Tibial nerve (tissue), 4 donors: Measurements from ENCODE around the gene IER3. TPM values are rescaled to one million over a fixed set of nuclear protein-coding genes. Genes with fewer than 3 reads are reported as not detected.
"Not testable (repeated sequence)": the region's sequence is repeated elsewhere in the genome, so short reads cannot be mapped to it uniquely, and the experiment has no call there.

Experiments
- DNase-seq, 2 donors: peaks; one replicate each; pipeline ENCODE4 v3.0.0-alpha.2; 2019; ENCODE audit warnings: low spot score in 2 of 2
- H3K27ac ChIP-seq, 4 donors: fragments of 200-600 bp; sonication (generic) in 3 of 4; one replicate each; pipeline ENCODE4 v1.5.1; 2017 to 2019; ENCODE audit warnings: mild to moderate bottlenecking in 1 of 4
- H3K27me3 ChIP-seq, 2 donors: fragments of 200-600 bp; sonication (generic) in 1 of 2; one replicate each; pipeline versions ENCODE4 v1.5.1 to v1.6.0; 2017 to 2019
- H3K36me3 ChIP-seq, 3 donors: fragments of 200-600 bp; sonication (generic); one replicate each; pipeline ENCODE4 v1.5.1; 2018 to 2019
- H3K4me1 ChIP-seq, 4 donors: fragments of 200-600 bp; sonication (generic) in 3 of 4; one replicate each; pipeline ENCODE4 v1.5.1; 2017 to 2019
- H3K4me3 ChIP-seq, 4 donors: fragments of 200-600 bp; sonication (generic) in 3 of 4; one replicate each; pipeline ENCODE4 v1.5.1; 2017 to 2019; ENCODE audit warnings: mild to moderate bottlenecking in 1 of 4, moderate library complexity in 1 of 4
- H3K9me3 ChIP-seq, 4 donors: fragments of 200-600 bp; sonication (generic) in 3 of 4; one replicate each; pipeline ENCODE4 v1.5.1; 2017 to 2019
- EP300 ChIP-seq, 2 donors: sonication (generic); formaldehyde crosslinking; IDR thresholded peaks; one replicate each; pipeline ENCODE4 v1.6.1; 2017; ENCODE audit warnings: antibody characterized with exemption in 2 of 2, mild to moderate bottlenecking in 1 of 2
- POLR2A ChIP-seq, 2 donors: fragments of 450-650 bp; IDR thresholded peaks; one replicate each; pipeline ENCODE4 v1.6.1; 2017; ENCODE audit warnings: antibody characterized with exemption in 2 of 2, mild to moderate bottlenecking in 2 of 2, moderate library complexity in 2 of 2
- WGBS, 2 donors: methylation state at CpG; one replicate each; pipeline ENCODE4 v1.1.5; 2018; 5-methylcytosine and 5-hydroxymethylcytosine counted together
- total RNA-seq, 4 donors: library from RNA; depleted of rRNA; stranded (reverse); fragments of >200 nt; gene quantifications; one replicate each; pipeline ENCODE4 v1.1.0, GENCODE V29; 2016
- TF ChIP-seq, protein P1 (sequence below), 5 experiments: fragments of 200-600 bp in 3 of 5; fragments of 450-650 bp in 2 of 5; sonication (generic) in 3 of 5; IDR thresholded peaks; one replicate each; pipeline ENCODE4 v1.5.1; 2016 to 2019; ENCODE audit warnings: antibody characterized with exemption in 5 of 5, mild to moderate bottlenecking in 3 of 5, moderate library complexity in 2 of 5

Gene IER3
- total RNA-seq, 4 donors from 2014 or later = 4.5 to 15.3 (median 8.0) TPM

DNA sequence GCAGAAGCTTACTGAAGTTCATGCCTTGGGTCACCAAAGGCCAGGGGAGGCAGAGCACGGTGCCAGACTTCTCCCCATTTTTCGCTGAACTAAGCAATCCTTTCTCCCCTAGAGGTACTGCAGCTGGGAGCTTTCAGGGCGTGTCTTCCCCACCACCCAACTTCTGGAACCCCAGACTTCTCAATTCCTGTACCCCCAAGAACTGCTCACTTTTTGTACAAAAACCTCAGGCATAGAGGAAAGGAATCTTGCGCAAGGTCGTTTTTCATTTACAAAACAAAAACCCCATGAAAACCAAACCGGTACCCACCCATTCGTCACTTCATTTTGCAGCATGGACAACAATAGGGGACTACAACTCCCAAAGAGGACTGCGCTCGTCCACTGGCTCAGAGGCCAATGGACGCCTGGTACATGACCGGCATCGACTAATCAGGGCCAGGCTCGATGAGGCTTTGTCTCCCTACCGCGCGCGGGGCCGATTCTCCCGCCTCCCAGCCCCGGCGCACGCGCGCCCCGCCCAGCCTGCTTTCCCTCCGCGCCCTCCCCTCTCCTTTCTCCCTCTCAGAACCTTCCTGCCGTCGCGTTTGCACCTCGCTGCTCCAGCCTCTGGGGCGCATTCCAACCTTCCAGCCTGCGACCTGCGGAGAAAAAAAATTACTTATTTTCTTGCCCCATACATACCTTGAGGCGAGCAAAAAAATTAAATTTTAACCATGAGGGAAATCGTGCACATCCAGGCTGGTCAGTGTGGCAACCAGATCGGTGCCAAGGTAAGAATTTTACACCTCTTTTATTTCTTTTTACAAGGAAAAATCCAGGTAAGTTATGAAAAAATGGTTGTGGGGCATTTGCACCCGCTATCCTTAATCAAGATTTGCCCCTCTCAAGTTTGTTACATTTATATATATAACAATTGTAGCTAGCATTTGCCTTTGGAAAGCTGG, 24.3 kb downstream of the IER3 start, which contains the start of gene TUBB:
TUBB (plus strand) TSS at position 562 of the 947 bp plus-strand sequence; CDS start at position 717, 155 bp downstream.
- peak within 1 kb of the TSS; percentile 68 to 95 (median 82) for H3K4me3 ChIP-seq
- peak within 1 kb of the TSS; percentile 82 to 99 (median 94) for H3K27ac ChIP-seq
- DNase-seq = peak; percentile 92
- peak; percentile 67 to 95 for TF ChIP-seq EP300 (IDR thresholded peaks at IDR 0.05)
- TF ChIP-seq, protein P1, sequence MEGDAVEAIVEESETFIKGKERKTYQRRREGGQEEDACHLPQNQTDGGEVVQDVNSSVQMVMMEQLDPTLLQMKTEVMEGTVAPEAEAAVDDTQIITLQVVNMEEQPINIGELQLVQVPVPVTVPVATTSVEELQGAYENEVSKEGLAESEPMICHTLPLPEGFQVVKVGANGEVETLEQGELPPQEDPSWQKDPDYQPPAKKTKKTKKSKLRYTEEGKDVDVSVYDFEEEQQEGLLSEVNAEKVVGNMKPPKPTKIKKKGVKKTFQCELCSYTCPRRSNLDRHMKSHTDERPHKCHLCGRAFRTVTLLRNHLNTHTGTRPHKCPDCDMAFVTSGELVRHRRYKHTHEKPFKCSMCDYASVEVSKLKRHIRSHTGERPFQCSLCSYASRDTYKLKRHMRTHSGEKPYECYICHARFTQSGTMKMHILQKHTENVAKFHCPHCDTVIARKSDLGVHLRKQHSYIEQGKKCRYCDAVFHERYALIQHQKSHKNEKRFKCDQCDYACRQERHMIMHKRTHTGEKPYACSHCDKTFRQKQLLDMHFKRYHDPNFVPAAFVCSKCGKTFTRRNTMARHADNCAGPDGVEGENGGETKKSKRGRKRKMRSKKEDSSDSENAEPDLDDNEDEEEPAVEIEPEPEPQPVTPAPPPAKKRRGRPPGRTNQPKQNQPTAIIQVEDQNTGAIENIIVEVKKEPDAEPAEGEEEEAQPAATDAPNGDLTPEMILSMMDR (IDR thresholded peaks at IDR 0.05) = peak in 2 of 5 experiments; percentile 10 to 34
- TF ChIP-seq POLR2A (IDR thresholded peaks at IDR 0.05) = peak; percentile 74 to 91
- no peaks in the 10 kb centered on the region for H3K9me3 ChIP-seq
- peaks cover 0 to 64% (median 24%) of the 10 kb centered on the region in 4 donors for H3K4me1 ChIP-seq
- peaks cover 0 to 26% (median 24%) of the 10 kb centered on the region in 3 donors for H3K36me3 ChIP-seq
- no peaks in the 10 kb centered on the region for H3K27me3 ChIP-seq
- 0% methylated on average over 38 of the region's 38 CpGs for WGBS, 2 donors

DNA sequence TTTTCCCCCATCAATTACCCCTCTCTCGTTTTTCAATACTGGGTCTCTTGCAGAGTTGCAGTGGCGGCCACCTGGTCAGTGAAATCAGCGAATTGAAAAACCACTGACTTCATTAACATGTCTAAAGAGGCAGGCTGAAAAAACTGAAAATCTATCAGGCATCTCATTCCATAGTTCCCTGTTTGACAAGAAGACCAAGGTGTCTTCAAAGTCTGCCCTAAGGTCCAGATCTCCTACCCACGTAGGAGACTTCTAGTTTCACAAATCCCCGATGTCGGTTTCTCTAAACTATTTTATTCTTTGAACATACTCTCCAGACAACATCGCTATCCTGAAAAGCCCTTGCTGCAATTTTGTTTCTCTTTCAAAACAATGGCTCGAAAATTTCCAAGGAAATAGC, 25.0 kb downstream of the IER3 start:
- H3K36me3 ChIP-seq = peaks cover 0 to 26% (median 19%) of the 10 kb centered on the region in 3 donors
- no peak for DNase-seq
- peak overlapping the region; percentile 36 to 85 (median 74) for H3K4me3 ChIP-seq
- WGBS, 2 donors = 15 to 18% methylated on average over 8 of the region's 8 CpGs
- H3K9me3 ChIP-seq = no peaks in the 10 kb centered on the region
- H3K27ac ChIP-seq = peak overlapping the region; percentile 82 to 95 (median 93)
- TF ChIP-seq, protein P1 (IDR thresholded peaks at IDR 0.05) = no peak
- TF ChIP-seq EP300 (IDR thresholded peaks at IDR 0.05) (no peak), POLR2A (IDR thresholded peaks at IDR 0.05) (no peak)
- no peaks in the 10 kb centered on the region for H3K27me3 ChIP-seq
- peaks cover 0 to 59% (median 24%) of the 10 kb centered on the region in 4 donors for H3K4me1 ChIP-seq

DNA sequence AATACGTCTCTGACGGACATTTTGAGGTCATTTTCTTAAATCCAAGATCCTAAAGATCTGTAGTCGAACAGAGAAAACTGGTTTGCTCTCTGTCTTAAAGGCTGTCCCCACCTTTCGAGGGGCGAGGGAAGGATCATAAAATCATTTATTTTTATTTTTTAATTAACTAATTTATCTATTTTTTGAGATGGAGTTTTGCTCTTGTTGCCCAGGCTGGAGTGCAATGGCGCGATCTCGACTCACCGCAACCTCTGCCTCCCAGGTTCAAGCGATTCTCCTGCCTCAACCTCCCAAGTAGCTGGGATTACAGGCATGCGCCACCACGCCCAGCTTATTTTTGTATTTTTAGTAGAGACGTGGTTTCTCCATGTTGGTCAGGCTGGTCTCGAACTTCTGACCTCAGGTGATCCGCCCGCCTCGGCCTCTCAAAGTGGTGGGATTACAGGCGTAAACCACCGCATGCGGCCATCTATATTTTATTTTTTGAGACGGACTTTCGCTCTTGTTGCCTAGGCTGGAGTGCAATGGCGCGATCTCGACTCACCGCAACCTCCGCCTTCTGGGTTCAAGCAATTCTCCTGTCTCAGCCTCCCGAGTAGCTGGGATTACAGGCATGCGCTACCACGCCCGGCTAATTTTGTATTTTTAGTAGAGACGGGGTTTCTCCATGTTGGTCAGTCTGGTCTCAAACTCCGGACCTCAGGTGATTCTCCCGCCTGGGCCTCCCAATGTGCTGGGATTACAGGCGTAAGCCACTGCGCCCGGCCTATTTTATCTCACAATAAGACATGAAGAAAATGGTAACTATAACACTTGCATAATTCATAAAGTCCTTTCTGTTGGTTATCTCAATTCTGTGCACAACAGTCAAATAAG, 26.3 kb downstream of the IER3 start:
- Histone ChIP-seq H3K4me3 (peak overlapping the region; percentile 25 to 83 (median 67)), H3K27ac (peak overlapping the region; percentile 81 to 96 (median 90)), H3K36me3 (peaks cover 0 to 26% (median 6%) of the 10 kb centered on the region in 3 donors), H3K4me1 (peaks cover 0 to 47% (median 22%) of the 10 kb centered on the region in 4 donors)
- not testable (repeated sequence) for DNase-seq, H3K9me3 ChIP-seq, H3K27me3 ChIP-seq
- WGBS, 2 donors = 78 to 80% methylated on average over 37 of the region's 37 CpGs

DNA sequence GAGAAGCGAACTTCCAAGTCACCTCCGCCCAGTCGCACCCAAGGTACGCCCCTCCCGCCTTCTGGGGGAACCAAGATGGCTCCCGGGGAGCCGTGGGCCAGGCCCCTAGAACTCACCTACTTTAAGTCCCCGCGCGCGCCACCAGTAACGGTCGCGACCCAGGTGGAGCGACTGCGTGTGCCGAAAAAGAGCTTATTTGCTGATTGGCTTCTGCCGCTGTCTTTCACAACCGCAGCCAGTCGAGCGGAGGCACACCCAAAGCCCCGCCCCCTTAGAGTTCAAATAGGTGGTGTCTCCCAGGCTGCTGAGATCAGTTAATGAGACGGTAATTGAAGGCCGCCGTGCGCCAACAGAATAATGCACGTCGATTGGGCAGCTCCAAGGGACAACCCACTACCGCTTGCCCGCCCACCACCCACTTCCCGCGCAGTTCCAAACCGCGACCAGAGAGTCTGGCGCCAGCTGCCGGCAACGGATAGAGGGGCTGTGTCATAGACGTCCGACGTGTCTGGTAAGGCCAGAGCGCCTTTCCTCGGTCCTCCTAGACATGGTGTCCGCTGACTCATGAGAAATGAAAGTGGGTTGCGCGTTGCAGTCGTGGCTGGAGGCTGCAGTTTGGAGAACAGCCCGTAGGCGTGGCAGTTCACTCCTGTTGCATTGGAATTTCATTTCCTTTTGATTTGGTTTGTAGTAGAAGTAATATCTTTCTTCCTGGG, 27.1 kb downstream of the IER3 start, which contains the start of gene MDC1:
MDC1 (minus strand) TSS at position 153 of the 716 bp plus-strand sequence. CDS start 2,106 bp downstream, outside the sequence.
- 0% methylated on average over 35 to 47 of the region's 48 CpGs for WGBS, 2 donors
- Histone ChIP-seq H3K27me3 (no peaks in the 10 kb centered on the region), H3K9me3 (no peaks in the 10 kb centered on the region), H3K4me1 (peaks cover 0 to 39% (median 19%) of the 10 kb centered on the region in 4 donors), H3K27ac (peak within 1 kb of the TSS; percentile 95 to 98 (median 96)), H3K4me3 (peak within 1 kb of the TSS; percentile 57 to 83 (median 76)), H3K36me3 (peaks cover 0 to 31% (median 4%) of the 10 kb centered on the region in 3 donors)
- DNase-seq = peak; percentile 98 to 99
- TF ChIP-seq POLR2A (IDR thresholded peaks at IDR 0.05) (peak; percentile 80 to 88), EP300 (IDR thresholded peaks at IDR 0.05) (peak; percentile 75 to 99)
- TF ChIP-seq, protein P1 (IDR thresholded peaks at IDR 0.05) = peak; percentile 14 to 63 (median 30)

DNA sequence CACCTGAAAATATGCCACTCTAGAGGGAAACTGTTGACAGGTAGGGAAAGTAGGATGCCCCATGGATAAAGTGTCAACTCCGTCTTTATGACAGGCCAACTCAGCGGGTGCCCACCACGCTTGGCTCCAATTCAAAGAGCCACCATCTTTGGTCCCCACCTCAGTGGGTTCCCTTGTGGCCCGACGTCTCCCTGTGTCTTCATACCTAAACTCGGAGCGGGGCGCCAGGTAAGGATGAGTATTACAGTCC, 27.5 kb downstream of the IER3 start:
- TF ChIP-seq, protein P1 (IDR thresholded peaks at IDR 0.05) = no peak
- no peak for TF ChIP-seq EP300 (IDR thresholded peaks at IDR 0.05)
- no peak for TF ChIP-seq POLR2A (IDR thresholded peaks at IDR 0.05)
- peaks cover 0 to 36% (median 5%) of the 10 kb centered on the region in 3 donors for H3K36me3 ChIP-seq
- H3K4me3 ChIP-seq = peak overlapping the region; percentile 57 to 83 (median 76)
- H3K9me3 ChIP-seq = no peaks in the 10 kb centered on the region
- H3K27ac ChIP-seq = peak overlapping the region; percentile 95 to 98 (median 96)
- no peaks in the 10 kb centered on the region for H3K27me3 ChIP-seq
- WGBS, 2 donors = 4 to 7% methylated on average over 8 of the region's 8 CpGs
- H3K4me1 ChIP-seq = peaks cover 0 to 34% (median 16%) of the 10 kb centered on the region in 4 donors
- DNase-seq = no peak
